NOMO-1 treated with dmso at 0.1 percent for 144 hours (cell line): ENCODE results near the gene NELFCD.
"Not testable (repeated sequence)": the region's sequence is repeated elsewhere in the genome, so short reads cannot be mapped to it uniquely, and the experiment has no call there.

Source experiments
- DNase-seq: peaks from one replicate; lab custom pipeline; 2025; ENCODE audit not compliant: unreplicated experiment; lab: John Stamatoyannopoulos, UW

Gene NELFCD

GRCh38 chr20:59007665-59008511, 26.8 kb downstream of the NELFCD start:
- peak; percentile 86 for DNase-seq

- DNase-seq: no peak
Observed at GRCh38 chr20:59008715-59009336, 27.8 kb downstream of the NELFCD start.

GRCh38 chr20:59010321-59010994, 29.4 kb downstream of the NELFCD start:
- no peak for DNase-seq

GRCh38 chr20:59010995-59011873, 30.2 kb downstream of the NELFCD start:
- no peak for DNase-seq

GRCh38 chr20:59011874-59012157, 30.8 kb downstream of the NELFCD start:
- not testable (repeated sequence) for DNase-seq

GRCh38 chr20:59013031-59013951, 32.2 kb downstream of the NELFCD start:
- no peak for DNase-seq

GRCh38 chr20:59013959-59014608, 33.0 kb downstream of the NELFCD start:
- no peak for DNase-seq

GRCh38 chr20:59014680-59015389, 33.8 kb downstream of the NELFCD start:
- no peak for DNase-seq

- DNase-seq: no peak
Observed at GRCh38 chr20:59015411-59015810, 34.4 kb downstream of the NELFCD start.

GRCh38 chr20:59015812-59016711, 35.0 kb downstream of the NELFCD start:
- DNase-seq: no peak

- no peak for DNase-seq
Observed at GRCh38 chr20:59016795-59017492, 35.9 kb downstream of the NELFCD start.

- DNase-seq: no peak
Observed at GRCh38 chr20:59017493-59018231, 36.6 kb downstream of the NELFCD start.

GRCh38 chr20:59018817-59019216, 37.8 kb downstream of the NELFCD start:
- no peak for DNase-seq

GRCh38 chr20:59019217-59019616, 38.2 kb downstream of the NELFCD start, which contains the start of gene TUBB1:
Gene TUBB1, plus strand, starts transcription at chr20:59019429. Its CDS starts 94 bp downstream, at chr20:59019523.
- DNase-seq: no peak

GRCh38 chr20:59020938-59021551, 40.0 kb downstream of the NELFCD start:
- no peak for DNase-seq

- no peak for DNase-seq
Observed at GRCh38 chr20:59022754-59023153, 41.7 kb downstream of the NELFCD start.
